ENCODE measurements around the gene RNF130. TPM values are rescaled to one million over a fixed set of nuclear protein-coding genes. Genes with fewer than 3 reads are reported as not detected.

Gene RNF130
- total RNA-seq, 1 experiment from 2014 or later, result 58.5 TPM

DNA sequence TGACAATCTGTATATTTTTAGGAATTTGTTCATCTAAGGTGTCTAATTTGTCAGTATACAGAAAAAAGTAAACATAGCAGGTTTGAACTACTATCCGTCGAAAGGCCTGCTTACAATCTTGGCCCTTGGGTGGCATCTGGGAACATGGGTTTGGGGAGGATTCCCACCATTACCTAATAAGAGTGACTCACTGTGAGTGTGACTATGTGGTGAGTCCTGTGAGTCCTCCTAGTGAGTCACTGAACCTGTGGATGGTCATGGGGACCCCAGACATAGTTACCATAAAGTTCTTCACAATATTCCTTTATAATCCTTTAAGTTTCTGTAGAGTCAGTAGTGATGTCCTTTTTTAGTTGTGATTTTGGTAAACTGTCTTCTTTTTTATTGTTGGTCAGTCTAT, 37.0 kb downstream of the RNF130 start (continued):
- TF ChIP-seq, protein P1, sequence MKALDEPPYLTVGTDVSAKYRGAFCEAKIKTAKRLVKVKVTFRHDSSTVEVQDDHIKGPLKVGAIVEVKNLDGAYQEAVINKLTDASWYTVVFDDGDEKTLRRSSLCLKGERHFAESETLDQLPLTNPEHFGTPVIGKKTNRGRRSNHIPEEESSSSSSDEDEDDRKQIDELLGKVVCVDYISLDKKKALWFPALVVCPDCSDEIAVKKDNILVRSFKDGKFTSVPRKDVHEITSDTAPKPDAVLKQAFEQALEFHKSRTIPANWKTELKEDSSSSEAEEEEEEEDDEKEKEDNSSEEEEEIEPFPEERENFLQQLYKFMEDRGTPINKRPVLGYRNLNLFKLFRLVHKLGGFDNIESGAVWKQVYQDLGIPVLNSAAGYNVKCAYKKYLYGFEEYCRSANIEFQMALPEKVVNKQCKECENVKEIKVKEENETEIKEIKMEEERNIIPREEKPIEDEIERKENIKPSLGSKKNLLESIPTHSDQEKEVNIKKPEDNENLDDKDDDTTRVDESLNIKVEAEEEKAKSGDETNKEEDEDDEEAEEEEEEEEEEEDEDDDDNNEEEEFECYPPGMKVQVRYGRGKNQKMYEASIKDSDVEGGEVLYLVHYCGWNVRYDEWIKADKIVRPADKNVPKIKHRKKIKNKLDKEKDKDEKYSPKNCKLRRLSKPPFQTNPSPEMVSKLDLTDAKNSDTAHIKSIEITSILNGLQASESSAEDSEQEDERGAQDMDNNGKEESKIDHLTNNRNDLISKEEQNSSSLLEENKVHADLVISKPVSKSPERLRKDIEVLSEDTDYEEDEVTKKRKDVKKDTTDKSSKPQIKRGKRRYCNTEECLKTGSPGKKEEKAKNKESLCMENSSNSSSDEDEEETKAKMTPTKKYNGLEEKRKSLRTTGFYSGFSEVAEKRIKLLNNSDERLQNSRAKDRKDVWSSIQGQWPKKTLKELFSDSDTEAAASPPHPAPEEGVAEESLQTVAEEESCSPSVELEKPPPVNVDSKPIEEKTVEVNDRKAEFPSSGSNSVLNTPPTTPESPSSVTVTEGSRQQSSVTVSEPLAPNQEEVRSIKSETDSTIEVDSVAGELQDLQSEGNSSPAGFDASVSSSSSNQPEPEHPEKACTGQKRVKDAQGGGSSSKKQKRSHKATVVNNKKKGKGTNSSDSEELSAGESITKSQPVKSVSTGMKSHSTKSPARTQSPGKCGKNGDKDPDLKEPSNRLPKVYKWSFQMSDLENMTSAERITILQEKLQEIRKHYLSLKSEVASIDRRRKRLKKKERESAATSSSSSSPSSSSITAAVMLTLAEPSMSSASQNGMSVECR (CRISPR knock-in tag; IDR thresholded peaks at IDR 0.05; ENCODE audit: borderline replicate concordance), result no peak
- TF ChIP-seq NR2C2 (CRISPR knock-in tag; IDR thresholded peaks at IDR 0.05) (no peak), ZNF263 (CRISPR knock-in tag; IDR thresholded peaks at IDR 0.05; ENCODE audit: low read depth) (no peak), ATF1 (CRISPR knock-in tag; IDR thresholded peaks at IDR 0.05) (no peak), TP53 (CRISPR knock-in tag; IDR thresholded peaks at IDR 0.05) (no peak), ZNF423 (CRISPR knock-in tag; IDR thresholded peaks at IDR 0.05) (no peak)
- TF ChIP-seq, protein P2, sequence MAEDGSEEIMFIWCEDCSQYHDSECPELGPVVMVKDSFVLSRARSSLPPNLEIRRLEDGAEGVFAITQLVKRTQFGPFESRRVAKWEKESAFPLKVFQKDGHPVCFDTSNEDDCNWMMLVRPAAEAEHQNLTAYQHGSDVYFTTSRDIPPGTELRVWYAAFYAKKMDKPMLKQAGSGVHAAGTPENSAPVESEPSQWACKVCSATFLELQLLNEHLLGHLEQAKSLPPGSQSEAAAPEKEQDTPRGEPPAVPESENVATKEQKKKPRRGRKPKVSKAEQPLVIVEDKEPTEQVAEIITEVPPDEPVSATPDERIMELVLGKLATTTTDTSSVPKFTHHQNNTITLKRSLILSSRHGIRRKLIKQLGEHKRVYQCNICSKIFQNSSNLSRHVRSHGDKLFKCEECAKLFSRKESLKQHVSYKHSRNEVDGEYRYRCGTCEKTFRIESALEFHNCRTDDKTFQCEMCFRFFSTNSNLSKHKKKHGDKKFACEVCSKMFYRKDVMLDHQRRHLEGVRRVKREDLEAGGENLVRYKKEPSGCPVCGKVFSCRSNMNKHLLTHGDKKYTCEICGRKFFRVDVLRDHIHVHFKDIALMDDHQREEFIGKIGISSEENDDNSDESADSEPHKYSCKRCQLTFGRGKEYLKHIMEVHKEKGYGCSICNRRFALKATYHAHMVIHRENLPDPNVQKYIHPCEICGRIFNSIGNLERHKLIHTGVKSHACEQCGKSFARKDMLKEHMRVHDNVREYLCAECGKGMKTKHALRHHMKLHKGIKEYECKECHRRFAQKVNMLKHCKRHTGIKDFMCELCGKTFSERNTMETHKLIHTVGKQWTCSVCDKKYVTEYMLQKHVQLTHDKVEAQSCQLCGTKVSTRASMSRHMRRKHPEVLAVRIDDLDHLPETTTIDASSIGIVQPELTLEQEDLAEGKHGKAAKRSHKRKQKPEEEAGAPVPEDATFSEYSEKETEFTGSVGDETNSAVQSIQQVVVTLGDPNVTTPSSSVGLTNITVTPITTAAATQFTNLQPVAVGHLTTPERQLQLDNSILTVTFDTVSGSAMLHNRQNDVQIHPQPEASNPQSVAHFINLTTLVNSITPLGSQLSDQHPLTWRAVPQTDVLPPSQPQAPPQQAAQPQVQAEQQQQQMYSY (CRISPR knock-in tag; IDR thresholded peaks at IDR 0.05), result no peak
- TF ChIP-seq, protein P3, sequence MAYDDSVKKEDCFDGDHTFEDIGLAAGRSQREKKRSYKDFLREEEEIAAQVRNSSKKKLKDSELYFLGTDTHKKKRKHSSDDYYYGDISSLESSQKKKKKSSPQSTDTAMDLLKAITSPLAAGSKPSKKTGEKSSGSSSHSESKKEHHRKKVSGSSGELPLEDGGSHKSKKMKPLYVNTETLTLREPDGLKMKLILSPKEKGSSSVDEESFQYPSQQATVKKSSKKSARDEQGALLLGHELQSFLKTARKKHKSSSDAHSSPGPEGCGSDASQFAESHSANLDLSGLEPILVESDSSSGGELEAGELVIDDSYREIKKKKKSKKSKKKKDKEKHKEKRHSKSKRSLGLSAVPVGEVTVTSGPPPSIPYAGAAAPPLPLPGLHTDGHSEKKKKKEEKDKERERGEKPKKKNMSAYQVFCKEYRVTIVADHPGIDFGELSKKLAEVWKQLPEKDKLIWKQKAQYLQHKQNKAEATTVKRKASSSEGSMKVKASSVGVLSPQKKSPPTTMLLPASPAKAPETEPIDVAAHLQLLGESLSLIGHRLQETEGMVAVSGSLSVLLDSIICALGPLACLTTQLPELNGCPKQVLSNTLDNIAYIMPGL (CRISPR knock-in tag; IDR thresholded peaks at IDR 0.05), result no peak
- TF ChIP-seq, protein P4, sequence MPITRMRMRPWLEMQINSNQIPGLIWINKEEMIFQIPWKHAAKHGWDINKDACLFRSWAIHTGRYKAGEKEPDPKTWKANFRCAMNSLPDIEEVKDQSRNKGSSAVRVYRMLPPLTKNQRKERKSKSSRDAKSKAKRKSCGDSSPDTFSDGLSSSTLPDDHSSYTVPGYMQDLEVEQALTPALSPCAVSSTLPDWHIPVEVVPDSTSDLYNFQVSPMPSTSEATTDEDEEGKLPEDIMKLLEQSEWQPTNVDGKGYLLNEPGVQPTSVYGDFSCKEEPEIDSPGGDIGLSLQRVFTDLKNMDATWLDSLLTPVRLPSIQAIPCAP (CRISPR knock-in tag; IDR thresholded peaks at IDR 0.05), result no peak
- TF ChIP-seq, protein P5, sequence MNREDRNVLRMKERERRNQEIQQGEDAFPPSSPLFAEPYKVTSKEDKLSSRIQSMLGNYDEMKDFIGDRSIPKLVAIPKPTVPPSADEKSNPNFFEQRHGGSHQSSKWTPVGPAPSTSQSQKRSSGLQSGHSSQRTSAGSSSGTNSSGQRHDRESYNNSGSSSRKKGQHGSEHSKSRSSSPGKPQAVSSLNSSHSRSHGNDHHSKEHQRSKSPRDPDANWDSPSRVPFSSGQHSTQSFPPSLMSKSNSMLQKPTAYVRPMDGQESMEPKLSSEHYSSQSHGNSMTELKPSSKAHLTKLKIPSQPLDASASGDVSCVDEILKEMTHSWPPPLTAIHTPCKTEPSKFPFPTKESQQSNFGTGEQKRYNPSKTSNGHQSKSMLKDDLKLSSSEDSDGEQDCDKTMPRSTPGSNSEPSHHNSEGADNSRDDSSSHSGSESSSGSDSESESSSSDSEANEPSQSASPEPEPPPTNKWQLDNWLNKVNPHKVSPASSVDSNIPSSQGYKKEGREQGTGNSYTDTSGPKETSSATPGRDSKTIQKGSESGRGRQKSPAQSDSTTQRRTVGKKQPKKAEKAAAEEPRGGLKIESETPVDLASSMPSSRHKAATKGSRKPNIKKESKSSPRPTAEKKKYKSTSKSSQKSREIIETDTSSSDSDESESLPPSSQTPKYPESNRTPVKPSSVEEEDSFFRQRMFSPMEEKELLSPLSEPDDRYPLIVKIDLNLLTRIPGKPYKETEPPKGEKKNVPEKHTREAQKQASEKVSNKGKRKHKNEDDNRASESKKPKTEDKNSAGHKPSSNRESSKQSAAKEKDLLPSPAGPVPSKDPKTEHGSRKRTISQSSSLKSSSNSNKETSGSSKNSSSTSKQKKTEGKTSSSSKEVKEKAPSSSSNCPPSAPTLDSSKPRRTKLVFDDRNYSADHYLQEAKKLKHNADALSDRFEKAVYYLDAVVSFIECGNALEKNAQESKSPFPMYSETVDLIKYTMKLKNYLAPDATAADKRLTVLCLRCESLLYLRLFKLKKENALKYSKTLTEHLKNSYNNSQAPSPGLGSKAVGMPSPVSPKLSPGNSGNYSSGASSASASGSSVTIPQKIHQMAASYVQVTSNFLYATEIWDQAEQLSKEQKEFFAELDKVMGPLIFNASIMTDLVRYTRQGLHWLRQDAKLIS (CRISPR knock-in tag; IDR thresholded peaks at IDR 0.05; ENCODE audit: borderline replicate concordance), result no peak

DNA sequence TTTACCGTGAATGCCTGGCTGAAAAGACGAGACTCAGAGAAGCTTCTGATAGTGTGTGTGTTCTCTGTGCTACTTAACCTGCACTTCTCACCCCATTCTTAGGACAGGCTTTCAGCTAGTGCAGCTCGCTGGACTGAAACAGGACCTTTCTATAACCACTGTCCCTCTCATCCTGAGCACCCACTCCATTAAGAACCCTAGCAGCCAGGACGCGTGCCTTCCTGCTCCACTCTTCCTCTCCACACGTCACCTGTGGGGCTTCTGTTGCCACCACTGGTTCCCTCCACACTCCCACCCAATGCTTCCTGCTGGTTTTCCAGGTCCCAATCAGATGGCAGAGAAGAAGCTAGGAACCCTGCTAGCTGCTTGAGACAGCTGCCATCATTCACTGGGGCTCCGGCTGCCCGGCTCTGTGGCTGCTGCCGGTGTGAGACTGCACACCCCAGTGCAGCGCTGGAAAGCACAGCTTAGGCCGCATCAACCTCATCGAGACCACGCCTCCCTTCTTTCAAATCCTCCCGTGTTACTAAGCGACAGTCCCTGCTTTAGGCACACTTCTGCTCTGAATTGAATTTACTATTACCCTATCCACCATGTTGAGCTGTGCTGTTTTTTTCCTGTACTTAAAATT, 44.0 kb downstream of the RNF130 start:
- H3K4me3 Mint-ChIP-seq, result no peak overlapping the region
- ChIA-PET CTCF (interaction anchor here (1.1 kb wide), 1 partner anchor 52 kb away, joined by 3 read pairs; no protein-coding TSS in a partner anchor), POLR2A (no interaction called here)
- no peaks in the 10 kb centered on the region for H3K9me3 Mint-ChIP-seq
- H3K36me3 Mint-ChIP-seq, result peaks cover 7% of the 10 kb centered on the region
- peak overlapping the region; percentile 58 for H3K27ac Mint-ChIP-seq
- ATAC-seq, result no peak; the same call in 1 of the 2 replicates
- H3K4me1 Mint-ChIP-seq, result peaks cover 15% of the 10 kb centered on the region
- no peaks in the 10 kb centered on the region for H3K27me3 Mint-ChIP-seq (ENCODE audit: low read depth)
- DNase-seq (ENCODE audit: low spot score), result no peak
- TF ChIP-seq GRHL2 (CRISPR knock-in tag; IDR thresholded peaks at IDR 0.05; ENCODE audit: insufficient replicate concordance, severe bottlenecking) (no peak), ZNF121 (CRISPR knock-in tag; IDR thresholded peaks at IDR 0.05) (no peak)
- TF ChIP-seq, protein P6, sequence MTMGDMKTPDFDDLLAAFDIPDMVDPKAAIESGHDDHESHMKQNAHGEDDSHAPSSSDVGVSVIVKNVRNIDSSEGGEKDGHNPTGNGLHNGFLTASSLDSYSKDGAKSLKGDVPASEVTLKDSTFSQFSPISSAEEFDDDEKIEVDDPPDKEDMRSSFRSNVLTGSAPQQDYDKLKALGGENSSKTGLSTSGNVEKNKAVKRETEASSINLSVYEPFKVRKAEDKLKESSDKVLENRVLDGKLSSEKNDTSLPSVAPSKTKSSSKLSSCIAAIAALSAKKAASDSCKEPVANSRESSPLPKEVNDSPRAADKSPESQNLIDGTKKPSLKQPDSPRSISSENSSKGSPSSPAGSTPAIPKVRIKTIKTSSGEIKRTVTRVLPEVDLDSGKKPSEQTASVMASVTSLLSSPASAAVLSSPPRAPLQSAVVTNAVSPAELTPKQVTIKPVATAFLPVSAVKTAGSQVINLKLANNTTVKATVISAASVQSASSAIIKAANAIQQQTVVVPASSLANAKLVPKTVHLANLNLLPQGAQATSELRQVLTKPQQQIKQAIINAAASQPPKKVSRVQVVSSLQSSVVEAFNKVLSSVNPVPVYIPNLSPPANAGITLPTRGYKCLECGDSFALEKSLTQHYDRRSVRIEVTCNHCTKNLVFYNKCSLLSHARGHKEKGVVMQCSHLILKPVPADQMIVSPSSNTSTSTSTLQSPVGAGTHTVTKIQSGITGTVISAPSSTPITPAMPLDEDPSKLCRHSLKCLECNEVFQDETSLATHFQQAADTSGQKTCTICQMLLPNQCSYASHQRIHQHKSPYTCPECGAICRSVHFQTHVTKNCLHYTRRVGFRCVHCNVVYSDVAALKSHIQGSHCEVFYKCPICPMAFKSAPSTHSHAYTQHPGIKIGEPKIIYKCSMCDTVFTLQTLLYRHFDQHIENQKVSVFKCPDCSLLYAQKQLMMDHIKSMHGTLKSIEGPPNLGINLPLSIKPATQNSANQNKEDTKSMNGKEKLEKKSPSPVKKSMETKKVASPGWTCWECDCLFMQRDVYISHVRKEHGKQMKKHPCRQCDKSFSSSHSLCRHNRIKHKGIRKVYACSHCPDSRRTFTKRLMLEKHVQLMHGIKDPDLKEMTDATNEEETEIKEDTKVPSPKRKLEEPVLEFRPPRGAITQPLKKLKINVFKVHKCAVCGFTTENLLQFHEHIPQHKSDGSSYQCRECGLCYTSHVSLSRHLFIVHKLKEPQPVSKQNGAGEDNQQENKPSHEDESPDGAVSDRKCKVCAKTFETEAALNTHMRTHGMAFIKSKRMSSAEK (CRISPR knock-in tag; IDR thresholded peaks at IDR 0.05; ENCODE audit: borderline replicate concordance), result no peak
